Adrenal gland (tissue), 5 donors: ENCODE results near the gene CYBC1.

ENCODE experiments used
- CTCF ChIP-seq, 6 experiments: fragments of 450-650 bp in 4 of 6; fragments of 200-600 bp in 2 of 6; sonication (generic) in 1 of 6; IDR thresholded peaks; 1 replicate in 5 of 6; 2 replicates in 1 of 6; pipeline versions ENCODE4 v1.5.1 to v1.8.0; 2016 to 2021; ENCODE audit warnings: antibody characterized with exemption in 6 of 6, mild to moderate bottlenecking in 2 of 6, moderate library complexity in 1 of 6
- POLR2A ChIP-seq, 2 donors: fragments of 450-650 bp; IDR thresholded peaks; one replicate each; pipeline ENCODE4 v1.6.1; 2017; ENCODE audit warnings: antibody characterized with exemption in 2 of 2, mild to moderate bottlenecking in 2 of 2, moderate library complexity in 1 of 2
- donor health status: DM: no; HTN: no; CAD: no.

- peak in 2 of 6 experiments; percentile 14 to 32 for TF ChIP-seq CTCF (IDR thresholded peaks at IDR 0.05)
- TF ChIP-seq POLR2A (IDR thresholded peaks at IDR 0.05), result peak; percentile 40 to 83
Observed at GRCh38 chr17:82450357-82451106, at the start of gene CYBC1.
